SK-N-SH (cell line): ENCODE results near the gene ADORA3.

Experiments used
- CTCF ChIP-seq: fragments of 200-600 bp; sonication (generic); IDR thresholded peaks from 2 replicates; pipeline ENCODE4 v1.6.1; 2017; ENCODE audit warnings: antibody characterized with exemption, mild to moderate bottlenecking, moderate library complexity
- ELF1 ChIP-seq: IDR thresholded peaks from 2 replicates; pipeline ENCODE4 v1.4.0; 2012
- EP300 ChIP-seq, 2 experiments: IDR thresholded peaks; 2 replicates each; pipeline versions ENCODE4 v1.4.0 to v1.6.1; 2012; ENCODE audit warnings: borderline replicate concordance in 1 of 2, low read depth in 1 of 2, low read length in 1 of 2
- MAX ChIP-seq: IDR thresholded peaks from 2 replicates; pipeline ENCODE4 v1.4.0; 2012; ENCODE audit warnings: low read depth
- POLR2AphosphoS5 ChIP-seq: IDR thresholded peaks from 2 replicates; pipeline ENCODE4 v1.6.1; 2012; ENCODE audit warnings: low read depth, low read length
- RAD21 ChIP-seq: IDR thresholded peaks from 2 replicates; pipeline ENCODE4 v1.6.1; 2012; ENCODE audit warnings: mild to moderate bottlenecking, low read length
- USF1 ChIP-seq: IDR thresholded peaks from 2 replicates; pipeline ENCODE4 v1.4.0; 2012; ENCODE audit warnings: low read depth, borderline replicate concordance
- YY1 ChIP-seq: IDR thresholded peaks from 2 replicates; pipeline ENCODE4 v1.4.0; 2012; ENCODE audit warnings: low read depth, mild to moderate bottlenecking
- ZBTB33 ChIP-seq: IDR thresholded peaks from 2 replicates; pipeline ENCODE4 v1.4.0; 2012; ENCODE audit warnings: low read depth, borderline replicate concordance

- TF ChIP-seq CTCF (no peak), POLR2AphosphoS5 (no peak), USF1 (no peak), ELF1 (no peak), ZBTB33 (no peak), YY1 (no peak), MAX (no peak), EP300 (IDR thresholded peaks at IDR 0.05; ENCODE audit: borderline replicate concordance in 1 of 2, low read depth in 1 of 2, low read length in 1 of 2) (no peak), RAD21 (no peak)
Measured at GRCh38 chr1:111474106-111474505, 29.3 kb downstream of the ADORA3 start.
